HCT116 (cell line): ENCODE measurements around the gene VHLL. TPM values are rescaled to one million over a fixed set of nuclear protein-coding genes. Genes with fewer than 3 reads are reported as not detected.

Experiments
- ATAC-seq: fragments of 200-7000 bp; cut with Tn5 transposase; 2 replicates; pipeline ENCODE4 v1.9.1; 2020; ENCODE audit warnings: mild to moderate bottlenecking, moderate library complexity
- Bru-seq: library from RNA; stranded (reverse); fragments of 400-500 nt; gene quantifications from one replicate; lab custom pipeline; 2021; lab: Mats Ljungman, UMichigan
- BruChase-seq, 2 experiments: library from RNA; stranded (reverse); fragments of 400-500 nt; gene quantifications; one replicate each; lab custom pipeline; 2021; lab: Mats Ljungman, UMichigan
- BruUV-seq: library from RNA; stranded (reverse); fragments of 400-500 nt; replicated peaks from 2 replicates; lab custom pipeline; 2021; lab: Mats Ljungman, UMichigan
- CTCF ChIA-PET: fragments of 300-600 bp; sonication (Branson Sonifier 250); formaldehyde crosslinking; loops from one replicate; lab custom pipeline; 2021; ENCODE audit warnings: antibody characterized with exemption; lab: Charles Lee
- POLR2A ChIA-PET: fragments of 300-600, 350-600 bp; sonication (Branson Sonifier 250); formaldehyde crosslinking; loops from one replicate; lab custom pipeline; 2021; ENCODE audit warnings: antibody characterized with exemption; lab: Charles Lee
- RAD21 ChIA-PET, 2 experiments: fragments of 300-600 bp; sonication (Branson Sonifier 250); formaldehyde crosslinking; loops; one replicate each; lab custom pipeline; 2023; ENCODE audit warnings: low total read pairs in 2 of 2; ENCODE audit not compliant: uncharacterized antibody in 2 of 2, unreplicated experiment in 2 of 2, low non-redundant PET in 1 of 2; lab: Charles Lee
- DNase-seq: peaks from one replicate; pipeline ENCODE4 v3.0.0-alpha.2; 2010; ENCODE audit warnings: low read depth, low spot score
- H2AFZ ChIP-seq: fragments of 200-600 bp; shearing (Covaris generic), sonication (generic); 2 replicates; pipeline ENCODE4 v1.6.1; 2017; ENCODE audit warnings: low read depth, mixed run types, mixed read lengths, antibody characterized with exemption, low read length; ENCODE audit not compliant: poor library complexity, severe bottlenecking
- H3K27ac ChIP-seq: 2 replicates; pipeline ENCODE4 v1.5.1; 2012; ENCODE audit warnings: low read depth, low read length
- H3K27me3 ChIP-seq: fragments of 200-600 bp; sonication (generic); 2 replicates; pipeline ENCODE4 v1.6.1; 2016; ENCODE audit warnings: mixed run types, low read length, mixed read lengths; ENCODE audit not compliant: insufficient read depth
- H3K36me3 ChIP-seq, 2 experiments: fragments of 200-500 bp in 1 of 2; fragments of 200-600 bp in 1 of 2; sonication (Bioruptor generic) in 1 of 2; sonication (generic) in 1 of 2; 2 replicates each; pipeline versions ENCODE4 v1.5.1 to v1.6.1; 2014 to 2016; ENCODE audit warnings: low read length in 2 of 2, inconsistent platforms in 1 of 2, mixed read lengths in 1 of 2, mixed run types in 1 of 2; ENCODE audit not compliant: insufficient read depth in 2 of 2, control insufficient read depth in 1 of 2
- H3K4me1 ChIP-seq, 2 experiments: fragments of 200-600 bp in 1 of 2; sonication (generic) in 1 of 2; 2 replicates each; pipeline versions ENCODE4 v1.5.1 to v1.6.1; 2012 to 2017; ENCODE audit warnings: low read length in 2 of 2, inconsistent platforms in 1 of 2, mild to moderate bottlenecking in 1 of 2, mixed read lengths in 1 of 2, mixed run types in 1 of 2, moderate library complexity in 1 of 2; ENCODE audit not compliant: insufficient read depth in 2 of 2, control insufficient read depth in 1 of 2
- H3K4me2 ChIP-seq: fragments of 200-600 bp; sonication (generic); 2 replicates; pipeline ENCODE4 v1.6.1; 2017; ENCODE audit warnings: mixed run types, low read length, mixed read lengths
- H3K4me3 ChIP-seq, 2 experiments: fragments of 200-600 bp in 1 of 2; sonication (generic) in 1 of 2; replicated peaks in 1 of 2; 2 replicates each; pipeline ENCODE4 v1.5.1; 2011 to 2016; ENCODE audit warnings: low read length in 2 of 2, control low read depth in 1 of 2, low read depth in 1 of 2, mild to moderate bottlenecking in 1 of 2, mixed read lengths in 1 of 2, mixed run types in 1 of 2
- H3K79me2 ChIP-seq: fragments of 200-600 bp; sonication (generic); 2 replicates; pipeline ENCODE4 v1.6.1; 2017; ENCODE audit warnings: mild to moderate bottlenecking, mixed run types, low read length, moderate library complexity, mixed read lengths; ENCODE audit not compliant: insufficient read depth
- H3K9ac ChIP-seq: fragments of 200-600 bp; sonication (generic); 2 replicates; pipeline ENCODE4 v1.6.1; 2016; ENCODE audit warnings: low read length, mixed read lengths
- H3K9me2 ChIP-seq: fragments of 200-600 bp; sonication (generic), shearing (Covaris generic); 2 replicates; pipeline ENCODE4 v1.6.1; 2017; ENCODE audit warnings: mixed run types, mild to moderate bottlenecking, moderate library complexity; ENCODE audit not compliant: insufficient read depth
- H3K9me3 ChIP-seq, 2 experiments: fragments of 200-500 bp in 1 of 2; fragments of 200-600 bp in 1 of 2; sonication (Bioruptor generic) in 1 of 2; sonication (generic) in 1 of 2; 2 replicates each; pipeline ENCODE4 v1.6.1; 2014 to 2017; ENCODE audit warnings: low read length in 2 of 2, mixed read lengths in 2 of 2, inconsistent platforms in 1 of 2, low read depth in 1 of 2, mild to moderate bottlenecking in 1 of 2, mixed run types in 1 of 2, moderate library complexity in 1 of 2; ENCODE audit not compliant: control insufficient read depth in 1 of 2, insufficient read depth in 1 of 2
- H4K20me1 ChIP-seq: fragments of 200-600 bp; sonication (generic), shearing (Covaris generic); 2 replicates; pipeline ENCODE4 v1.6.1; 2017; ENCODE audit warnings: mixed run types, mild to moderate bottlenecking, moderate library complexity; ENCODE audit not compliant: insufficient read depth
- EGR1 ChIP-seq: IDR thresholded peaks from 2 replicates; pipeline ENCODE4 v1.6.1; 2012; ENCODE audit warnings: low read depth
- ELF1 ChIP-seq: IDR thresholded peaks from 2 replicates; pipeline ENCODE4 v1.6.1; 2012; ENCODE audit warnings: low read depth, borderline replicate concordance
- EZH2 ChIP-seq: fragments of 200-600 bp; sonication (generic); IDR thresholded peaks from 2 replicates; pipeline ENCODE4 v1.6.1; 2017; ENCODE audit warnings: antibody characterized with exemption, mixed run types
- EZH2phosphoT487 ChIP-seq: fragments of 200-600 bp; IDR thresholded peaks from 2 replicates; pipeline ENCODE4 v1.6.1; 2018; ENCODE audit warnings: antibody characterized with exemption, borderline replicate concordance
- FOSL1 ChIP-seq: IDR thresholded peaks from 2 replicates; pipeline ENCODE4 v1.6.1; 2012; ENCODE audit warnings: low read depth
- JUND ChIP-seq: IDR thresholded peaks from 2 replicates; pipeline ENCODE4 v1.6.1; 2012
- RAD21 ChIP-seq: IDR thresholded peaks from 2 replicates; pipeline ENCODE4 v1.6.1; 2012; ENCODE audit warnings: low read depth, mild to moderate bottlenecking
- SIN3A ChIP-seq: IDR thresholded peaks from 2 replicates; pipeline ENCODE4 v1.6.1; 2012; ENCODE audit warnings: low read depth
- SP1 ChIP-seq: IDR thresholded peaks from 2 replicates; pipeline ENCODE4 v1.6.1; 2012; ENCODE audit warnings: low read depth
- intact Hi-C: fragments of 100-400 bp; cut with micrococcal nuclease; formaldehyde crosslinking; loops from 2 replicates; pipeline ENCODE4 v1.10.0; 2022
- long read RNA-seq: library from polyadenylated mRNA; unstranded; transcript quantifications from one replicate; pipeline ENCODE4 v2.0.0, GENCODE V29; 2021; ENCODE audit not compliant: unreplicated experiment
- polyA plus RNA-seq: library from polyadenylated mRNA; unstranded; fragments of >200 nt; gene quantifications from 2 replicates; pipeline ENCODE4 v1.2.1, GENCODE V29; 2012; ENCODE audit warnings: missing spikeins
- total RNA-seq: library from RNA; stranded (reverse); gene quantifications from one replicate; pipeline ENCODE4 v1.2.1, GENCODE V29; 2021; ENCODE audit not compliant: unreplicated experiment
- TF ChIP-seq, protein P1 (sequence below): IDR thresholded peaks from 2 replicates; pipeline ENCODE4 v1.6.1; 2012
- TF ChIP-seq, protein P2 (sequence below), 3 experiments: fragments of 200-600 bp in 1 of 3; sonication (generic) in 1 of 3; IDR thresholded peaks in 2 of 3; conservative IDR thresholded peaks in 1 of 3; 2 replicates each; pipeline ENCODE4 v1.5.1; 2012 to 2017; ENCODE audit warnings: low read depth in 2 of 3, low read length in 2 of 3, antibody characterized with exemption in 1 of 3, borderline replicate concordance in 1 of 3, control low read depth in 1 of 3, mild to moderate bottlenecking in 1 of 3, mixed read lengths in 1 of 3, mixed run types in 1 of 3, moderate library complexity in 1 of 3; ENCODE audit not compliant: insufficient read depth in 1 of 3
- TF ChIP-seq, protein P3 (sequence below): IDR thresholded peaks from 2 replicates; pipeline ENCODE4 v1.6.1; 2012; ENCODE audit warnings: low read depth
- TF ChIP-seq, protein P4 (sequence below): IDR thresholded peaks from 2 replicates; pipeline ENCODE4 v1.6.1; 2012
- TF ChIP-seq, protein P5 (sequence below): IDR thresholded peaks from 2 replicates; pipeline ENCODE4 v1.6.1; 2011; ENCODE audit warnings: mild to moderate bottlenecking, low read length, moderate library complexity; ENCODE audit not compliant: insufficient replicate concordance; ENCODE audit errors: extremely low read depth

The VHLL gene
- not detected for total RNA-seq
- polyA plus RNA-seq, result not detected in 2 replicates
- percentile 45 among the genes with signal in this experiment for Bru-seq, nascent RNA
- BruChase-seq, experiment 1, labeled RNA remaining after a 6-hour chase, result percentile 61 among the genes with signal in this experiment
- BruChase-seq, experiment 2, labeled RNA remaining after a 2-hour chase, result percentile 43 among the genes with signal in this experiment
- long read RNA-seq, result 0 reads

DNA sequence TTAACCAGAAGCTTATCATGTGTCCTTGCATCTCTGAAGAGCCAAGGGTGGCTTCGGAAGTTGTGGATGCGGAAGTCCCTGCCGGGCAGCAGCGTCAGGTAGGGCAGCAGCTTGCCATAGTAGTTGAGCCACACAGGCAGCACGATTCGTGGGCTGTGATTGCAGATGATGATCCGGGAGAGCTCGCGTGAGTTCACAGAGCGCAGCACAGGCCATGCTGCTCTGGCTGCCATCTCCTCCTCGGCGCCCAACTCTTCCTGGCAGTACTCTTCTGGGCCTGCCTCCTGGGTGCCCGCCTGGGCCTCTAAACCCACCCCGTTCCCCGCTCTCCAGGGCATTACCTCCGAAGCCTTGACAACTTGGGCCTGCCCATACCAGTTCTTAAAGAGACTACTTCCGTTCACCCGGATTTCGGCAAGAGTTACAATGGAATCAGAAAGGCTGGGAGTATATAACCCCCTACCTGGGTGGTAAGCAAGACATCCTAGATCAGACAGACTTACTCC is at the start of gene VHLL:
Gene VHLL, minus strand, starts transcription at position 456 of the 506 bp plus-strand sequence. Its CDS starts 118 bp downstream, at position 338.
- Histone ChIP-seq H3K9me3 (no peaks in the 10 kb centered on the region), H4K20me1 (no peaks in the 10 kb centered on the region), H3K79me2 (no peaks in the 10 kb centered on the region), H3K9ac (no peak within 1 kb of the TSS), H2AFZ (no peak within 1 kb of the TSS), H3K4me2 (no peak within 1 kb of the TSS), H3K36me3 (no peaks in the 10 kb centered on the region; a peak in 1 of 4 replicates), H3K27ac (no peak within 1 kb of the TSS), H3K4me3 (no peak within 1 kb of the TSS), H3K27me3 (no peaks in the 10 kb centered on the region), H3K9me2 (no peaks in the 10 kb centered on the region), H3K4me1 (peaks cover 4 to 14% of the 10 kb centered on the region in 2 experiments; a peak in 3 of 4 replicates)
- ATAC-seq, result no peak
- intact Hi-C loops, result no loop called here
- TF ChIP-seq FOSL1 (no peak), SIN3A (no peak), ELF1 (no peak), EZH2 (no peak), EZH2phosphoT487 (no peak), EGR1 (no peak), RAD21 (no peak), SP1 (no peak), JUND (no peak)
- TF ChIP-seq, protein P1, sequence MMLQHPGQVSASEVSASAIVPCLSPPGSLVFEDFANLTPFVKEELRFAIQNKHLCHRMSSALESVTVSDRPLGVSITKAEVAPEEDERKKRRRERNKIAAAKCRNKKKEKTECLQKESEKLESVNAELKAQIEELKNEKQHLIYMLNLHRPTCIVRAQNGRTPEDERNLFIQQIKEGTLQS, result no peak
- TF ChIP-seq, protein P2, sequence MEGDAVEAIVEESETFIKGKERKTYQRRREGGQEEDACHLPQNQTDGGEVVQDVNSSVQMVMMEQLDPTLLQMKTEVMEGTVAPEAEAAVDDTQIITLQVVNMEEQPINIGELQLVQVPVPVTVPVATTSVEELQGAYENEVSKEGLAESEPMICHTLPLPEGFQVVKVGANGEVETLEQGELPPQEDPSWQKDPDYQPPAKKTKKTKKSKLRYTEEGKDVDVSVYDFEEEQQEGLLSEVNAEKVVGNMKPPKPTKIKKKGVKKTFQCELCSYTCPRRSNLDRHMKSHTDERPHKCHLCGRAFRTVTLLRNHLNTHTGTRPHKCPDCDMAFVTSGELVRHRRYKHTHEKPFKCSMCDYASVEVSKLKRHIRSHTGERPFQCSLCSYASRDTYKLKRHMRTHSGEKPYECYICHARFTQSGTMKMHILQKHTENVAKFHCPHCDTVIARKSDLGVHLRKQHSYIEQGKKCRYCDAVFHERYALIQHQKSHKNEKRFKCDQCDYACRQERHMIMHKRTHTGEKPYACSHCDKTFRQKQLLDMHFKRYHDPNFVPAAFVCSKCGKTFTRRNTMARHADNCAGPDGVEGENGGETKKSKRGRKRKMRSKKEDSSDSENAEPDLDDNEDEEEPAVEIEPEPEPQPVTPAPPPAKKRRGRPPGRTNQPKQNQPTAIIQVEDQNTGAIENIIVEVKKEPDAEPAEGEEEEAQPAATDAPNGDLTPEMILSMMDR (IDR thresholded peaks at IDR 0.05 in 2 of 3, conservative IDR thresholded peaks at IDR 0.05 in 1 of 3; ENCODE audit: borderline replicate concordance in 1 of 3, insufficient read depth in 1 of 3, low read depth in 2 of 3, low read length in 2 of 3), result no peak
- TF ChIP-seq, protein P3, sequence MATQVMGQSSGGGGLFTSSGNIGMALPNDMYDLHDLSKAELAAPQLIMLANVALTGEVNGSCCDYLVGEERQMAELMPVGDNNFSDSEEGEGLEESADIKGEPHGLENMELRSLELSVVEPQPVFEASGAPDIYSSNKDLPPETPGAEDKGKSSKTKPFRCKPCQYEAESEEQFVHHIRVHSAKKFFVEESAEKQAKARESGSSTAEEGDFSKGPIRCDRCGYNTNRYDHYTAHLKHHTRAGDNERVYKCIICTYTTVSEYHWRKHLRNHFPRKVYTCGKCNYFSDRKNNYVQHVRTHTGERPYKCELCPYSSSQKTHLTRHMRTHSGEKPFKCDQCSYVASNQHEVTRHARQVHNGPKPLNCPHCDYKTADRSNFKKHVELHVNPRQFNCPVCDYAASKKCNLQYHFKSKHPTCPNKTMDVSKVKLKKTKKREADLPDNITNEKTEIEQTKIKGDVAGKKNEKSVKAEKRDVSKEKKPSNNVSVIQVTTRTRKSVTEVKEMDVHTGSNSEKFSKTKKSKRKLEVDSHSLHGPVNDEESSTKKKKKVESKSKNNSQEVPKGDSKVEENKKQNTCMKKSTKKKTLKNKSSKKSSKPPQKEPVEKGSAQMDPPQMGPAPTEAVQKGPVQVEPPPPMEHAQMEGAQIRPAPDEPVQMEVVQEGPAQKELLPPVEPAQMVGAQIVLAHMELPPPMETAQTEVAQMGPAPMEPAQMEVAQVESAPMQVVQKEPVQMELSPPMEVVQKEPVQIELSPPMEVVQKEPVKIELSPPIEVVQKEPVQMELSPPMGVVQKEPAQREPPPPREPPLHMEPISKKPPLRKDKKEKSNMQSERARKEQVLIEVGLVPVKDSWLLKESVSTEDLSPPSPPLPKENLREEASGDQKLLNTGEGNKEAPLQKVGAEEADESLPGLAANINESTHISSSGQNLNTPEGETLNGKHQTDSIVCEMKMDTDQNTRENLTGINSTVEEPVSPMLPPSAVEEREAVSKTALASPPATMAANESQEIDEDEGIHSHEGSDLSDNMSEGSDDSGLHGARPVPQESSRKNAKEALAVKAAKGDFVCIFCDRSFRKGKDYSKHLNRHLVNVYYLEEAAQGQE, result no peak
- TF ChIP-seq, protein P4, sequence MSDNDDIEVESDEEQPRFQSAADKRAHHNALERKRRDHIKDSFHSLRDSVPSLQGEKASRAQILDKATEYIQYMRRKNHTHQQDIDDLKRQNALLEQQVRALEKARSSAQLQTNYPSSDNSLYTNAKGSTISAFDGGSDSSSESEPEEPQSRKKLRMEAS, result no peak
- TF ChIP-seq, protein P5, sequence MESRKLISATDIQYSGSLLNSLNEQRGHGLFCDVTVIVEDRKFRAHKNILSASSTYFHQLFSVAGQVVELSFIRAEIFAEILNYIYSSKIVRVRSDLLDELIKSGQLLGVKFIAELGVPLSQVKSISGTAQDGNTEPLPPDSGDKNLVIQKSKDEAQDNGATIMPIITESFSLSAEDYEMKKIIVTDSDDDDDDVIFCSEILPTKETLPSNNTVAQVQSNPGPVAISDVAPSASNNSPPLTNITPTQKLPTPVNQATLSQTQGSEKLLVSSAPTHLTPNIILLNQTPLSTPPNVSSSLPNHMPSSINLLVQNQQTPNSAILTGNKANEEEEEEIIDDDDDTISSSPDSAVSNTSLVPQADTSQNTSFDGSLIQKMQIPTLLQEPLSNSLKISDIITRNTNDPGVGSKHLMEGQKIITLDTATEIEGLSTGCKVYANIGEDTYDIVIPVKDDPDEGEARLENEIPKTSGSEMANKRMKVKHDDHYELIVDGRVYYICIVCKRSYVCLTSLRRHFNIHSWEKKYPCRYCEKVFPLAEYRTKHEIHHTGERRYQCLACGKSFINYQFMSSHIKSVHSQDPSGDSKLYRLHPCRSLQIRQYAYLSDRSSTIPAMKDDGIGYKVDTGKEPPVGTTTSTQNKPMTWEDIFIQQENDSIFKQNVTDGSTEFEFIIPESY, result no peak
- DNase-seq, result no peak
- no TSS peak for BruUV-seq
- RAD21 ChIA-PET, result no interaction called here
- POLR2A ChIA-PET, result no interaction called here
- CTCF ChIA-PET, result no interaction called here
